Tibial nerve (tissue), 4 donors: Measurements from ENCODE around the gene SUSD4.

Source experiments
- EP300 ChIP-seq, 2 donors: sonication (generic); formaldehyde crosslinking; IDR thresholded peaks; one replicate each; pipeline ENCODE4 v1.6.1; 2017; ENCODE audit warnings: antibody characterized with exemption in 2 of 2, mild to moderate bottlenecking in 1 of 2
- TF ChIP-seq, protein P1 (sequence below), 5 experiments: fragments of 200-600 bp in 3 of 5; fragments of 450-650 bp in 2 of 5; sonication (generic) in 3 of 5; IDR thresholded peaks; one replicate each; pipeline ENCODE4 v1.5.1; 2016 to 2019; ENCODE audit warnings: antibody characterized with exemption in 5 of 5, mild to moderate bottlenecking in 3 of 5, moderate library complexity in 2 of 5

DNA sequence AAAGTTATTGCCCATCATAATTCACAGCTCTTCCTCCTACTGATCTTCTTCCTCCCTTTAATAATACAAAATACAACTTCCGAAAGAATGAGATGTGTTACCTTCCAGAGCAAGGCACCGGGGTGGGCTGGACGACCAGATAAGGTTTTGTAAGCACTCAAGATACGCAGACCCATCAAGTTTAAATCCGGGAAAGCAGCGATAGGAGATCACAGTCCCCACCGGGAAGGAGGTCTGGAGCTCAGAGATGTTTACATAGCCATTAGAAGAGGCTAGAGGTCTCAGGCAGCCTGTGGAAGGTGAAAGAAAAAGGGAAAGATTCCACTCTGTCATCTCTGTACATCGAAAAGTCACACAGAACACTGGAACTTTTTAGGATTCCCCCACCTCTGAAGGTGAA, 99.4 kb downstream of the SUSD4 start:
- TF ChIP-seq, protein P1, sequence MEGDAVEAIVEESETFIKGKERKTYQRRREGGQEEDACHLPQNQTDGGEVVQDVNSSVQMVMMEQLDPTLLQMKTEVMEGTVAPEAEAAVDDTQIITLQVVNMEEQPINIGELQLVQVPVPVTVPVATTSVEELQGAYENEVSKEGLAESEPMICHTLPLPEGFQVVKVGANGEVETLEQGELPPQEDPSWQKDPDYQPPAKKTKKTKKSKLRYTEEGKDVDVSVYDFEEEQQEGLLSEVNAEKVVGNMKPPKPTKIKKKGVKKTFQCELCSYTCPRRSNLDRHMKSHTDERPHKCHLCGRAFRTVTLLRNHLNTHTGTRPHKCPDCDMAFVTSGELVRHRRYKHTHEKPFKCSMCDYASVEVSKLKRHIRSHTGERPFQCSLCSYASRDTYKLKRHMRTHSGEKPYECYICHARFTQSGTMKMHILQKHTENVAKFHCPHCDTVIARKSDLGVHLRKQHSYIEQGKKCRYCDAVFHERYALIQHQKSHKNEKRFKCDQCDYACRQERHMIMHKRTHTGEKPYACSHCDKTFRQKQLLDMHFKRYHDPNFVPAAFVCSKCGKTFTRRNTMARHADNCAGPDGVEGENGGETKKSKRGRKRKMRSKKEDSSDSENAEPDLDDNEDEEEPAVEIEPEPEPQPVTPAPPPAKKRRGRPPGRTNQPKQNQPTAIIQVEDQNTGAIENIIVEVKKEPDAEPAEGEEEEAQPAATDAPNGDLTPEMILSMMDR (IDR thresholded peaks at IDR 0.05), result no peak
- no peak for TF ChIP-seq EP300 (IDR thresholded peaks at IDR 0.05)
